Progenitor cell of endocrine pancreas (in vitro differentiated cells): ENCODE results near the gene MS4A8. TPM values are rescaled to one million over a fixed set of nuclear protein-coding genes. Genes with fewer than 3 reads are reported as not detected.

Source experiments
- DNase-seq: peaks from one replicate; pipeline ENCODE4 v3.0.0; 2021; ENCODE audit warnings: low spot score; ENCODE audit not compliant: unreplicated experiment
- H3K27ac Mint-ChIP-seq: 2 replicates; pipeline ENCODE4 v1.8.0; 2021; ENCODE audit warnings: mild to moderate bottlenecking, moderate library complexity, mixed read lengths
- H3K27me3 Mint-ChIP-seq: 2 replicates; pipeline ENCODE4 v1.8.0; 2021; ENCODE audit warnings: mixed read lengths
- H3K36me3 Mint-ChIP-seq: 2 replicates; pipeline ENCODE4 v1.8.0; 2022; ENCODE audit warnings: mixed read lengths; ENCODE audit not compliant: insufficient read depth
- H3K4me1 Mint-ChIP-seq: 2 replicates; pipeline ENCODE4 v1.8.0; 2021; ENCODE audit warnings: low read depth, mixed read lengths
- H3K4me3 Mint-ChIP-seq: 2 replicates; pipeline ENCODE4 v1.8.0; 2021; ENCODE audit warnings: low read depth, mild to moderate bottlenecking, moderate library complexity, mixed read lengths
- H3K9me3 Mint-ChIP-seq: 2 replicates; pipeline ENCODE4 v1.8.0; 2021; ENCODE audit warnings: low read depth, mixed read lengths
- total RNA-seq: library from RNA; stranded (reverse); gene quantifications from 2 replicates; pipeline ENCODE4 v1.2.1, GENCODE V29; 2021
- TF ChIP-seq, protein P1 (sequence below): fragments of 200-600 bp; sonication (generic); IDR thresholded peaks from one replicate; pipeline ENCODE4 v1.5.0; 2021; ENCODE audit warnings: antibody characterized with exemption, mild to moderate bottlenecking; ENCODE audit not compliant: unreplicated experiment

The MS4A8 gene
- total RNA-seq, 1 donor from 2014 or later = 5.1 TPM

GRCh38 chr11:60748821-60749220 lies 49.4 kb downstream of the MS4A8 start:
- H3K4me3 Mint-ChIP-seq = no peak overlapping the region
- no peaks in the 10 kb centered on the region for H3K9me3 Mint-ChIP-seq
- peaks cover 19% of the 10 kb centered on the region for H3K27me3 Mint-ChIP-seq
- H3K4me1 Mint-ChIP-seq = no peaks in the 10 kb centered on the region
- no peak for DNase-seq
- no peaks in the 10 kb centered on the region for H3K36me3 Mint-ChIP-seq
- no peak overlapping the region for H3K27ac Mint-ChIP-seq
- TF ChIP-seq, protein P1, sequence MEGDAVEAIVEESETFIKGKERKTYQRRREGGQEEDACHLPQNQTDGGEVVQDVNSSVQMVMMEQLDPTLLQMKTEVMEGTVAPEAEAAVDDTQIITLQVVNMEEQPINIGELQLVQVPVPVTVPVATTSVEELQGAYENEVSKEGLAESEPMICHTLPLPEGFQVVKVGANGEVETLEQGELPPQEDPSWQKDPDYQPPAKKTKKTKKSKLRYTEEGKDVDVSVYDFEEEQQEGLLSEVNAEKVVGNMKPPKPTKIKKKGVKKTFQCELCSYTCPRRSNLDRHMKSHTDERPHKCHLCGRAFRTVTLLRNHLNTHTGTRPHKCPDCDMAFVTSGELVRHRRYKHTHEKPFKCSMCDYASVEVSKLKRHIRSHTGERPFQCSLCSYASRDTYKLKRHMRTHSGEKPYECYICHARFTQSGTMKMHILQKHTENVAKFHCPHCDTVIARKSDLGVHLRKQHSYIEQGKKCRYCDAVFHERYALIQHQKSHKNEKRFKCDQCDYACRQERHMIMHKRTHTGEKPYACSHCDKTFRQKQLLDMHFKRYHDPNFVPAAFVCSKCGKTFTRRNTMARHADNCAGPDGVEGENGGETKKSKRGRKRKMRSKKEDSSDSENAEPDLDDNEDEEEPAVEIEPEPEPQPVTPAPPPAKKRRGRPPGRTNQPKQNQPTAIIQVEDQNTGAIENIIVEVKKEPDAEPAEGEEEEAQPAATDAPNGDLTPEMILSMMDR = no peak

DNA sequence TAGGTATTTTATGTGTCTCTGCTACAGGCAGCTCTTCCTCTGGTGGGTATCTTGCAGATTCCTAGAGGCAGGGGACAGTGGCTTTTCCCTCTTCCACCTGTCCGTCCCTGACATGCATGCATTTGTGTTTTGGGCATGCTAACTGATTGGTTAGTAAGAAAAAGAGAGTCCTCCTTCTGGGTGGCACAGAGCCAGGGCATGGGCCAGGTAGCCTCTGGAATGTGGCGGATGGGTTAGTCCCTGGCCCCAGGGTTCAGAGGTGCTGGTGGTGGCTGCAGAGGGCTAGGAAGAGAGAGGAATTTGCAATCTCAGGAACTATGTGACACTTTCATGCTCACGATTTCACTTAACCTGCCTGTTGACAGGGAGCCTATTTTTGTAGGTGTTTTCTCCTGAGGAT lies 51.5 kb downstream of the MS4A8 start:
- H3K27ac Mint-ChIP-seq = no peak overlapping the region
- H3K36me3 Mint-ChIP-seq = no peaks in the 10 kb centered on the region
- no peaks in the 10 kb centered on the region for H3K9me3 Mint-ChIP-seq
- H3K4me1 Mint-ChIP-seq = no peaks in the 10 kb centered on the region
- DNase-seq = no peak
- TF ChIP-seq, protein P1 = no peak
- H3K4me3 Mint-ChIP-seq = no peak overlapping the region
- H3K27me3 Mint-ChIP-seq = peaks cover 19% of the 10 kb centered on the region

DNA sequence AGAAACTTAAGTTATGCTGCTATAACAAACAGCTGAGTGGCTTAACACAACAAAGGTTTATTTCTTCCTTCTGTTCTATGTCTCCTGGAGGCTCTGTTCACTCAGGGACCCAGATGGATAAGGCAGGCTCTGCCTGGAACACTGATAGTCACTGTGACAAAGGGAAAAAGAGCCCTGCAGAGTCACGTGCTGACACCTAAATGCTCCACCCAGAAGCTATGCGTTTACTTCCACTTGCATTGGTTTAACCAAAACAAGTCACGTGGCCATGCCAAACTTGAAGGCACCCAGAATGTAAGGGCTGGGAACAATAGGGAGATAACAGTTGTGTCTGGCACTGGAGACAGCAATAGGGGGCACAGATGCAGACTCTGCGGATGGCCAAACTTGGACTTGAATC lies 53.9 kb downstream of the MS4A8 start:
- H3K9me3 Mint-ChIP-seq = peaks cover 3% of the 10 kb centered on the region
- H3K27me3 Mint-ChIP-seq = peaks cover 19% of the 10 kb centered on the region
- no peaks in the 10 kb centered on the region for H3K36me3 Mint-ChIP-seq
- no peak overlapping the region for H3K4me3 Mint-ChIP-seq
- H3K27ac Mint-ChIP-seq = no peak overlapping the region
- H3K4me1 Mint-ChIP-seq = no peaks in the 10 kb centered on the region
- DNase-seq = no peak
- TF ChIP-seq, protein P1 = no peak

GRCh38 chr11:60754887-60755286 lies 55.5 kb downstream of the MS4A8 start:
- H3K4me3 Mint-ChIP-seq = no peak overlapping the region
- H3K27ac Mint-ChIP-seq = no peak overlapping the region
- peaks cover 21% of the 10 kb centered on the region for H3K27me3 Mint-ChIP-seq
- DNase-seq = no peak
- no peaks in the 10 kb centered on the region for H3K36me3 Mint-ChIP-seq
- TF ChIP-seq, protein P1 = no peak
- H3K4me1 Mint-ChIP-seq = peaks cover 3% of the 10 kb centered on the region
- H3K9me3 Mint-ChIP-seq = peaks cover 3% of the 10 kb centered on the region

DNA sequence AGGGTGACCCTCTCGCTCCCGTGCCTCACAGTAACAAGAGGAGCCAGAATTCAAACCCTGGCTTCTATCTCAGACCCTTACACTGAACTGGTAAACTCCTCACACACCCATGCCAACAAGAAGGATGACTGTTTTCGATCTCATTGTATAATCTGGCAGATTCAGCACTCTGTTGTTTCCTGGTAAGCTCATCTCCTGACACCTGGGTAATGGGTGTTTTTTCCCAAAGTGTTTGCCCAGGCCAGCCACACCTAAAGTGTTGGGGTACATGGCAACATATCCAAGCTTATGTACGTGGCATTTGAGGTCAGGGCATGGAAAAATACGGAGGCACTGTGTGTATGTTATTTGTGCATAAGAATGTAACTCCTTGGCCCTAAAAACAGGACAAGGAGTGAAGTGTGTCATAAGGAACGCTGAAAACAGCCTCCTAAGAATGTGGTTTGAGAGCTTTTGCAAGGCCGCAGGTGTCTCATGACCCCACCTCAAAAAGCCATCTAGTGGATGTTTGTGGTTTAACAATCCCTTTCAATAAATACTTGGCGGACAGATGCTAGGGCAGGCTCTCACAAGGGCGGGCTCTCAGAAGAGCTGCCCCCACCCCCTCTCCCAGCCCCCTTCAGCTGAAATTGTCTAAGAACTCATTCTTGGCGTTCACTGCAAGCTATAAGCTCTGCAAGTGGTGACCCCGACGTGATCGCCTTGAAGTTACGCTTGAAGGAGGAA lies 57.1 kb downstream of the MS4A8 start, which contains the start of gene MS4A15:
Gene MS4A15 (plus strand): TSS at position 561 of the 726 bp plus-strand sequence. CDS start 6,867 bp downstream, outside the sequence.
- H3K4me1 Mint-ChIP-seq = peaks cover 5% of the 10 kb centered on the region
- H3K9me3 Mint-ChIP-seq = peaks cover 3% of the 10 kb centered on the region
- DNase-seq = no peak
- no peaks in the 10 kb centered on the region for H3K36me3 Mint-ChIP-seq
- no peak within 1 kb of the TSS for H3K27ac Mint-ChIP-seq
- TF ChIP-seq, protein P1 = peak; percentile 61
- peaks cover 17% of the 10 kb centered on the region for H3K27me3 Mint-ChIP-seq
- no peak within 1 kb of the TSS for H3K4me3 Mint-ChIP-seq
